ENCODE results near the gene ATF5. TPM values are rescaled to one million over a fixed set of nuclear protein-coding genes. Genes with fewer than 3 reads are reported as not detected.
"Not testable (repeated sequence)": the region's sequence is repeated elsewhere in the genome, so short reads cannot be mapped to it uniquely, and the experiment has no call there.

Gene ATF5
- total RNA-seq, 2 donors from 2014 or later, result 4.7 to 12.2 TPM

DNA sequence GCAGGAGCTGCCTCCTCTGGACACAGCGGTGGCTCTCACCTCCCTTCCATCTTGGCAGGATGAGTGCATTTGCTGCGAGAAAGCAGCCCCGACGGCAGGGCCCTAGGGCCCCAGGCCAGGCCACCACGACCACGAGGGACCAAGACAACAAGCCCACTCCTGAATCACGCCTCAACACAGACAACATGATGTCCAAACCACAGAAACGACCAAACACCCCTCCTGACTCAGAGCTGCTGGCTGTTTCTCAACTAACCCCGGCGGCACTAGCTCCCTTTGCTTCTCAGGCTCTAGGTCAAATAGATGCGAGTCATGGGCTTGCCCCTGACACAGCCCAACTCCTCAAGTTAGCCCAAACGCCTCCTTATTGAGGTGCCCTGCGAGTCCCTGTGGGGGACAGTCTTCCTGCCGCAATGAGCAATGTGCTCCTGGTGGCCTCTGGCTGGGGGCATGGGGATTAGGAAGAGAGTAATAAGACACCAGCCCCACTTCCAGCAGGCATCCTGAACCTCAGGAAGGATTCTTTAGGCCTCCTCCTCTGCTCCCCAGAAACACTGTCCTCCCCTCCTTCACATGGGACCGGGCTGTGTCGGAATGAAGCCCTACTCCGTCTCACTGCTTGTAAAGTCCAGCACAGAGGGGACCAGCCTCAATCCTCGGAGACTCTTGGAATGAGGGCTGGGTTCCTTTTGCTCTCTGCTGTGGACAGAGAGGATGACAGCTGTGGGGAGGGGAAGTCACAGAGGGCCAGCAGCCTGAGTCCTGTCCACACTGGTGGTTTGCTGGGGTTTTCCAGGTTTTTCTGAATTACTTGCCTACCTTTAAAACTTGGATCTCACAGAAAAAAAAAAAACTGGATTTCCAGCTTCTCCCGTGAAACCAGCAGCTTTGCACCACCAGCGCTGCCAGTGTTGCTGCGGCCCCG lies 6.9 kb upstream of the ATF5 start:
- Histone ChIP-seq H3K27me3 (no peaks in the 10 kb centered on the region), H3K36me3 (replicated peaks in 1 of 2; ENCODE audit: insufficient read depth in 1 of 2, low read depth in 2 of 2) (peaks cover 0 to 6% of the 10 kb centered on the region in 2 donors), H3K4me3 (no peak overlapping the region), H3K9me3 (no peaks in the 10 kb centered on the region), H3K4me1 (no peaks in the 10 kb centered on the region), H3K27ac (no peak overlapping the region)
- WGBS, 2 donors, result 81 to 90% methylated on average over 17 to 22 of the region's 22 CpGs
- no peak for ATAC-seq
- no peak for TF ChIP-seq POLR2A (IDR thresholded peaks at IDR 0.05)
- TF ChIP-seq, protein P1, sequence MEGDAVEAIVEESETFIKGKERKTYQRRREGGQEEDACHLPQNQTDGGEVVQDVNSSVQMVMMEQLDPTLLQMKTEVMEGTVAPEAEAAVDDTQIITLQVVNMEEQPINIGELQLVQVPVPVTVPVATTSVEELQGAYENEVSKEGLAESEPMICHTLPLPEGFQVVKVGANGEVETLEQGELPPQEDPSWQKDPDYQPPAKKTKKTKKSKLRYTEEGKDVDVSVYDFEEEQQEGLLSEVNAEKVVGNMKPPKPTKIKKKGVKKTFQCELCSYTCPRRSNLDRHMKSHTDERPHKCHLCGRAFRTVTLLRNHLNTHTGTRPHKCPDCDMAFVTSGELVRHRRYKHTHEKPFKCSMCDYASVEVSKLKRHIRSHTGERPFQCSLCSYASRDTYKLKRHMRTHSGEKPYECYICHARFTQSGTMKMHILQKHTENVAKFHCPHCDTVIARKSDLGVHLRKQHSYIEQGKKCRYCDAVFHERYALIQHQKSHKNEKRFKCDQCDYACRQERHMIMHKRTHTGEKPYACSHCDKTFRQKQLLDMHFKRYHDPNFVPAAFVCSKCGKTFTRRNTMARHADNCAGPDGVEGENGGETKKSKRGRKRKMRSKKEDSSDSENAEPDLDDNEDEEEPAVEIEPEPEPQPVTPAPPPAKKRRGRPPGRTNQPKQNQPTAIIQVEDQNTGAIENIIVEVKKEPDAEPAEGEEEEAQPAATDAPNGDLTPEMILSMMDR (IDR thresholded peaks at IDR 0.05), result no peak
- intact Hi-C loops (cut with DNase I), result no loop called here
- DNase-seq, result no peak

GRCh38 chr19:49923055-49924003 lies 5.7 kb upstream of the ATF5 start:
- no peak for ATAC-seq
- DNase-seq, result no peak
- peaks cover 11% of the 10 kb centered on the region for H3K4me1 ChIP-seq
- H3K27ac ChIP-seq, result no peak overlapping the region
- TF ChIP-seq POLR2A (IDR thresholded peaks at IDR 0.05), result no peak
- TF ChIP-seq, protein P1 (IDR thresholded peaks at IDR 0.05), result no peak
- no peak overlapping the region for H3K4me3 ChIP-seq
- intact Hi-C loops (cut with DNase I), result no loop called here
- H3K27me3 ChIP-seq, result no peaks in the 10 kb centered on the region
- peaks cover 0 to 6% of the 10 kb centered on the region in 2 donors for H3K36me3 ChIP-seq (replicated peaks in 1 of 2; ENCODE audit: insufficient read depth in 1 of 2, low read depth in 2 of 2)
- H3K9me3 ChIP-seq, result no peaks in the 10 kb centered on the region
- 83 to 92% methylated on average over 27 to 30 of the region's 31 CpGs for WGBS, 2 donors

GRCh38 chr19:49924004-49924880 lies 4.8 kb upstream of the ATF5 start:
- TF ChIP-seq POLR2A (IDR thresholded peaks at IDR 0.05), result no peak
- TF ChIP-seq, protein P1 (IDR thresholded peaks at IDR 0.05), result no peak
- Histone ChIP-seq H3K4me3 (no peak overlapping the region), H3K36me3 (replicated peaks in 1 of 2; ENCODE audit: insufficient read depth in 1 of 2, low read depth in 2 of 2) (peaks cover 0 to 6% of the 10 kb centered on the region in 2 donors), H3K4me1 (peaks cover 15% of the 10 kb centered on the region), H3K27ac (no peak overlapping the region), H3K9me3 (no peaks in the 10 kb centered on the region), H3K27me3 (no peaks in the 10 kb centered on the region)
- 81 to 91% methylated on average over 19 to 25 of the region's 25 CpGs for WGBS, 2 donors
- ATAC-seq, result no peak
- intact Hi-C loops (cut with DNase I), result no loop called here
- DNase-seq, result no peak

- peaks cover 16% of the 10 kb centered on the region for H3K4me1 ChIP-seq
- ATAC-seq; H3K36me3 ChIP-seq (replicated peaks in 1 of 2; ENCODE audit: insufficient read depth in 1 of 2, low read depth in 2 of 2); H3K9me3 ChIP-seq; H3K27me3 ChIP-seq; H3K27ac ChIP-seq; DNase-seq; intact Hi-C loops (cut with DNase I); H3K4me3 ChIP-seq: not testable (repeated sequence)
- WGBS, 2 donors, result 91 to 95% methylated on average over 13 of the region's 13 CpGs
These were observed 4.2 kb upstream of the ATF5 start for GRCh38 chr19:49924881-49925210.
